GM18858 (cell line): Measurements from ENCODE around the gene FOSB.

Source experiments
- ATAC-seq: cut with Tn5 transposase; IDR thresholded peaks from one replicate; pipeline ENCODE4 v1.9.1; 2021; ENCODE audit not compliant: unreplicated experiment

The FOSB gene

GRCh38 chr19:45522010-45522941, 54.5 kb downstream of the FOSB start:
- no peak for ATAC-seq

GRCh38 chr19:45523642-45524256, 56.0 kb downstream of the FOSB start:
- no peak for ATAC-seq

- ATAC-seq: no peak
Observed at GRCh38 chr19:45524575-45525129, 56.9 kb downstream of the FOSB start.
